GM19452 (cell line): Measurements from ENCODE around the gene MGAT5.

Experiments used
- ATAC-seq: cut with Tn5 transposase; IDR thresholded peaks from one replicate; pipeline ENCODE4 v1.9.1; 2021; ENCODE audit not compliant: unreplicated experiment

Gene MGAT5

DNA sequence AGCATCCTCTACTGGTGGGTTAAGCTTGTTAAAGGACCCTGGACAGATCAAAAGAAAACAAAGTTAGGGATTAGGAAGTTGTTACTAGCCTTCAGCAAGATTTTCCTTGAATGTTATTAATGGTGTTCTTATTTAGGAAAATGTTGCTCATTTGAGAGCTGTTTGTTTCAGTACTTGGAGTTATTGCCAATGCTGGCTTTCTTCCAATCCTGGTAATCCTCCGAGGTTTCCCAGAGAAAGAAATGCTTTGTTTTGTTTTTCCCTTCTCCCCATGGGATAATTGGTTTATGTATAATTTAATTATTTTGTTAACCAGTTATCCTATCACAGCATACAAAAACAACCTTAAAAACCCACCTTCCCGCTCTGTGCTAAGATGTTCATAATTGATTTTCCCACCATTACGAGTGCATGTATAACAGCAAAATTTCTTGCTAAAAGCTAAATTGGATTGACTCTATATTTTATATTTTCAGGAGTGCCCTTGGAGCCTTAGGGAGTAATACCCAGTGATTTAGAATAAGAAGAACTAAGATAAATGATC lies 79.8 kb downstream of the MGAT5 start:
- no peak for ATAC-seq

- no peak for ATAC-seq
Measured at GRCh38 chr2:134334542-134335353, 80.9 kb downstream of the MGAT5 start.

DNA sequence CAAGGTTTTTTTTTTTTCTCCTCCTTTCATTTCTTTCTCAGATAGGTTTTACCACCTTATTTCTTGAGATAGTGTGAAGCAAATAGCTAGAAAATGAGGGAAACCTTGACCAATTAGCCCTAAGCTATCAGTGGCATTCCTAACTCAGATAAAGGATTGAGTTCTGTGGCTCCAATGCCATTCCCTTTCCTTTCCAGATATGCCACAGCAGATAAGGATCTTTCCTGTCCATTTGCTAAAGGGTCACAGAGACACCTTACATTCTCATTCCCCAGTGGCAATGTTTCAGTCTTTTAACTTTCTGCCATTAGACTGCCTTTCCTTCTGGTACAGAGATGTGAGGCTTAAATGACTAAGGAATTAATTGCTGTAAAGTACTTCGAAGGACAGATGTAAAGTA lies 81.7 kb downstream of the MGAT5 start:
- ATAC-seq, result no peak

- peak; percentile 95 for ATAC-seq
Measured at GRCh38 chr2:134336352-134336751, 82.5 kb downstream of the MGAT5 start.

GRCh38 chr2:134336921-134337320 lies 83.0 kb downstream of the MGAT5 start:
- ATAC-seq, result peak; percentile 15

- ATAC-seq, result no peak
Measured at GRCh38 chr2:134337631-134338030, 83.8 kb downstream of the MGAT5 start.

- ATAC-seq, result no peak
Measured at GRCh38 chr2:134338208-134338607, 84.3 kb downstream of the MGAT5 start.

- ATAC-seq, result no peak
Measured at GRCh38 chr2:134341476-134341875, 87.6 kb downstream of the MGAT5 start.

DNA sequence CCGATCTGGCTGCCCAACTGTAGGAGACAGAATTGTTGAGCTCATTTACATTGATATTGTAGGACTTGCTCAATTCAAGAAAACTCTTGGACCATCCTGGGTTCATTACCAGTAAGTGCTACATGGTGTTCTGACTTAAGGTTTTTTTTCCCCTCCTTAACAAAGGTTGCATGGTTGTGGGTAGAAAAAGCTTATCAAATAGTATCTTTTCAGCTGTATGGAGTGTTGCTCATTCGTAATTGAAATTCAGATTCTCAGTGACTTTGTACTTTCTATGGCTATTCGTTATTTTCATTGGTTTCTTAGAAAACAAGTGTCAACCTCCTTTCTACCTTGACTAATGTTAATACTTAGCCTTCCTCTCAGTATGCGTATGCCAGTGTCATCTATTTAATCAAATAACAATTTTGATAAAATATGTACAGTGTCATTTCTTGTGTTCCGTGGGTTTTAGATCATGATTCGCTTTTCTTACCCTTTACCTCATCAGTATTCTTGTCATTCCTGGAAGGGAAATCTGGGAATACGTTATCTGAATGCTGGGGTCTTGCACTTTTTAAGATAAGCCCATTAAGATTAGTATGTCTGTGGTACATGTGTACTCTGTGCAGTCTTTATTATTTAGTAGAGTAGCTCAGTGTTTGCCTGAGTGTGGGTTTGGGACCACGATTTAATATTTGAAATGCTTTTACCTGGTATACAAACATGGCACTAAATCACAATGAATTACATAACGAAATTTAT lies 91.3 kb downstream of the MGAT5 start:
- no peak for ATAC-seq

DNA sequence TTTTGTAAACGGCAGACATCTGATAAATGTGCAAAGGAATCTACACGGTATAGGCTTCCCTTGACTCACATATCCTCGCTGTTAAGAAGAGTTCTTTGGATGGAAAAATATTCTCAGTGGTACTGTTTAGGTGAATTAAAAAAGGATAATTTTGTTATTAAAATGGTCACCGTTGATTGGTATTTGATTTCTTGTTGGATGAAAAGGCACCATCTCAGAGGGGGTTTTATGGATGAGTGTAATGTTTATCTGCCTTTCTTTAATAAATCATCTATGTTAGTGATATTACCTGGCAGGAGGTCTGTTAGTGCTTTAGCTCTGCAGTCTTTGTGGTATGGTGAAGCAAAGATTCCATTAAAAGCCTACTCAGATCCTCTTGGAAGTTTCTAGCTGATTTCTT lies 92.3 kb downstream of the MGAT5 start:
- no peak for ATAC-seq

- ATAC-seq, result no peak
Measured at GRCh38 chr2:134347756-134348155, 93.9 kb downstream of the MGAT5 start.

DNA sequence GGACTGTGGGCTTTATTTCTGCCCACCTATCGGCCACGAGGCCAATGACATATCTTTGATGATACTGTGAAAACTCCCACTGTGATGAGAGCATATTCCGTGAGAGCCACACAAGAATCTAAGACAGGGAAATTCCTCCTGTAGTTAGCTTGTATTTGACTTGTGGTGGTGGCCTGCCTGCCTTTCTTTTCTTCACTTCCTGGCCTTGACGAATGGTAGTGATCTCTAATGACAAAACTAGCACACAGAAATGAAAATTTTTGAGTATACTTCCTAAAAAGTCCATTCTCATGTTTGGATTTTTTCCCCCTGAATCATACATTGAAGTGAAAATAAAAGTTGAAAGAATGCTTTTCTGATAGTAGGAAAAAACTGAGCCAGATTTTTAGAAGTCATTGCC lies 94.4 kb downstream of the MGAT5 start:
- ATAC-seq, result no peak

DNA sequence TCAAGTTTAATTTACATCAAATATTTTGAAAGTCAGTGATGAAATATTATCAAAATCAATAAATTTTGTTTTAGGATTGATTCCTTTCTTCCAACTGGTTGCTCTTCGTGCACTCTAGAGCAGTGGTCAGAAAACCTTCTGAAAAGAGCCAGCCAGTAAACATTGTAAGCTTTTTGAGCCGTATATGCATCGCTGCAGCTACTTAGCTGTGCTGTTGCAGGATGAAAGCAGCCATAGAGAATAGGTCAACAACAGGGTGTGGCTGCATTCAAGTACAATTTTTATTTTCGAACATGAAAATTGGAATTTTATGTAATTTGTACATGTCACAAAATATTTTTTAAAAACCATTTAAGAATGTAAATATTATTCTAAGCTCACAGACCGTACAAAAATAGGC lies 94.9 kb downstream of the MGAT5 start:
- ATAC-seq, result no peak

GRCh38 chr2:134351016-134351415 lies 97.1 kb downstream of the MGAT5 start:
- no peak for ATAC-seq

- no peak for ATAC-seq
Measured at GRCh38 chr2:134351899-134352298, 98.0 kb downstream of the MGAT5 start.

- ATAC-seq, result no peak
Measured at GRCh38 chr2:134352844-134353243, 99.0 kb downstream of the MGAT5 start.

- no peak for ATAC-seq
Measured at GRCh38 chr2:134354611-134355010, 100.7 kb downstream of the MGAT5 start.

GRCh38 chr2:134357814-134358213 lies 103.9 kb downstream of the MGAT5 start:
- no peak for ATAC-seq

GRCh38 chr2:134359367-134360081 lies 105.7 kb downstream of the MGAT5 start:
- no peak for ATAC-seq

GRCh38 chr2:134360745-134361487 lies 107.0 kb downstream of the MGAT5 start:
- ATAC-seq, result no peak

GRCh38 chr2:134361648-134362047 lies 107.8 kb downstream of the MGAT5 start:
- ATAC-seq, result no peak
